Myometrial cell (primary cell): Measurements from ENCODE around the gene USP17L17. TPM values are rescaled to one million over a fixed set of nuclear protein-coding genes. Genes with fewer than 3 reads are reported as not detected.

Source experiments
- total RNA-seq: library from RNA; depleted of rRNA; stranded (reverse); fragments of >200 nt; gene quantifications from 2 replicates; pipeline ENCODE4 v1.2.3, GENCODE V29; 2015

Gene USP17L17, protein sequence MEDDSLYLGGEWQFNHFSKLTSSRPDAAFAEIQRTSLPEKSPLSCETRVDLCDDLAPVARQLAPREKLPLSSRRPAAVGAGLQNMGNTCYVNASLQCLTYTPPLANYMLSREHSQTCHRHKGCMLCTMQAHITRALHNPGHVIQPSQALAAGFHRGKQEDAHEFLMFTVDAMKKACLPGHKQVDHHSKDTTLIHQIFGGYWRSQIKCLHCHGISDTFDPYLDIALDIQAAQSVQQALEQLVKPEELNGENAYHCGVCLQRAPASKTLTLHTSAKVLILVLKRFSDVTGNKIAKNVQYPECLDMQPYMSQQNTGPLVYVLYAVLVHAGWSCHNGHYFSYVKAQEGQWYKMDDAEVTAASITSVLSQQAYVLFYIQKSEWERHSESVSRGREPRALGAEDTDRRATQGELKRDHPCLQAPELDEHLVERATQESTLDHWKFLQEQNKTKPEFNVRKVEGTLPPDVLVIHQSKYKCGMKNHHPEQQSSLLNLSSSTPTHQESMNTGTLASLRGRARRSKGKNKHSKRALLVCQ
- not detected in 2 replicates for total RNA-seq

DNA sequence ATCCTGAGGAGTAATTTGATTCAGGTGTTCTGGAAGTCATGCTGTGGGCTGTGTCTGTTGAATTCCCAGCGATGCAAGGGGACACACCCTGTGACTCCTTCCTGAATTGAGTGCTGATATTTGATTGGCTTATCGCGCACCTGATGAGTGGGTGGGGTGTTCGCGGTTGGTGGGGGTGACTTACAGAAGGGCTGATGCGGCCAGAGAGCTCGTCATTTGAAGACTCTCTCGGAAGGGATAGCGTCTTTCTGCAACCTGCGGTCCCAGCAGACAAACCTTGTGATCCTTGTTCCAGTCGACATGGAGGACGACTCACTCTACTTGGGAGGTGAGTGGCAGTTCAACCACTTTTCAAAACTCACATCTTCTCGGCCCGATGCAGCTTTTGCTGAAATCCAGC, at the start of gene USP17L17:
Gene USP17L17 (plus strand): TSS at position 301 of the 400 bp plus-strand sequence. CDS start 0 bp downstream, at position 301.

DNA sequence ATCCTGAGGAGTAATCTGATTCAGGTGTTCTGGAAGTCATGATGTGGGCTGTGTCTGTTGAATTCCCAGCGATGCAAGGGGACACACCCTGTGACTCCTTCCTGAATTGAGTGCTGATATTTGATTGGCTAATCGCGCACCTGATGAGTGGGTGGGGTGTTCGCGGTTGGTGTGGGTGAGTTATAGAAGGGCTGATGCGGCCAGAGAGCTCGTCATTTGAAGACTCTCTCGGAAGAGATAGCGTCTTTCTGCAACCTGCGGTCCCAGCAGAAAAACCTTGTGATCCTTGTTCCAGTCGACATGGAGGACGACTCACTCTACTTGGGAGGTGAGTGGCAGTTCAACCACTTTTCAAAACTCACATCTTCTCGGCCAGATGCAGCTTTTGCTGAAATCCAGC, 33.3 kb upstream of the USP17L17 start, which contains the start of gene USP17L10:
Gene USP17L10 (plus strand): TSS at position 301 of the 400 bp plus-strand sequence. CDS start 0 bp downstream, at position 301.

DNA sequence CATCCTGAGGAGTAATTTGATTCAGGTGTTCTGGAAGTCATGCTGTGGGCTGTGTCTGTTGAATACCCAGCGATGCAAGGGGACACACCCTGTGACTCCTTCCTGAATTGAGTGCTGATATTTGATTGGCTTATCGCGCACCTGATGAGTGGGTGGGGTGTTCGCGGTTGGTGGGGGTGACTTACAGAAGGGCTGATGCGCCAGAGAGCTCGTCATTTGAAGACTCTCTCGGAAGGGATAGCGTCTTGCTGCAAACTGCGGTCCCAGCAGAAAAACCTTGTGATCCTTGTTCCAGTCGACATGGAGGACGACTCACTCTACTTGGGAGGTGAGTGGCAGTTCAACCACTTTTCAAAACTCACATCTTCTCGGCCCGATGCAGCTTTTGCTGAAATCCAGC, 28.6 kb upstream of the USP17L17 start, which contains the start of gene USP17L11:
Gene USP17L11 (plus strand): TSS at position 301 of the 400 bp plus-strand sequence. CDS start 0 bp downstream, at position 301.

DNA sequence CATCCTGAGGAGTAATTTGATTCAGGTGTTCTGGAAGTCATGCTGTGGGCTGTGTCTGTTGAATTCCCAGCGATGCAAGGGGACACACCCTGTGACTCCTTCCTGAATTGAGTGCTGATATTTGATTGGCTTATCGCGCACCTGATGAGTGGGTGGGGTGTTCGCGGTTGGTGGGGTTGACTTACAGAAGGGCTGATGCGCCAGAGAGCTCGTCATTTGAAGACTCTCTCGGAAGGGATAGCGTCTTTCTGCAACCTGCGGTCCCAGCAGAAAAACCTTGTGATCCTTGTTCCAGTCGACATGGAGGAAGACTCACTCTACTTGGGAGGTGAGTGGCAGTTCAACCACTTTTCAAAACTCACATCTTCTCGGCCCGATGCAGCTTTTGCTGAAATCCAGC, 23.8 kb upstream of the USP17L17 start, which contains the start of gene USP17L12:
Gene USP17L12 (plus strand): TSS at position 301 of the 400 bp plus-strand sequence. CDS start 0 bp downstream, at position 301.

DNA sequence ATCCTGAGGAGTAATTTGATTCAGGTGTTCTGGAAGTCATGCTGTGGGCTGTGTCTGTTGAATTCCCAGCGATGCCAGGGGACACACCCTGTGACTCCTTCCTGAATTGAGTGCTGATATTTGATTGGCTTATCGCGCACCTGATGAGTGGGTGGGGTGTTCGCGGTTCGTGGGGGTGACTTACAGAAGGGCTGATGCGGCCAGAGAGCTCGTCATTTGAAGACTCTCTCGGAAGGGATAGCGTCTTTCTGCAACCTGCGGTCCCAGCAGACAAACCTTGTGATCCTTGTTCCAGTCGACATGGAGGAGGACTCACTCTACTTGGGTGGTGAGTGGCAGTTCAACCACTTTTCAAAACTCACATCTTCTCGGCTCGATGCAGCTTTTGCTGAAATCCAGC, 19.1 kb upstream of the USP17L17 start, which contains the start of gene USP17L13:
Gene USP17L13 (plus strand): TSS at position 301 of the 400 bp plus-strand sequence. CDS start 0 bp downstream, at position 301.

DNA sequence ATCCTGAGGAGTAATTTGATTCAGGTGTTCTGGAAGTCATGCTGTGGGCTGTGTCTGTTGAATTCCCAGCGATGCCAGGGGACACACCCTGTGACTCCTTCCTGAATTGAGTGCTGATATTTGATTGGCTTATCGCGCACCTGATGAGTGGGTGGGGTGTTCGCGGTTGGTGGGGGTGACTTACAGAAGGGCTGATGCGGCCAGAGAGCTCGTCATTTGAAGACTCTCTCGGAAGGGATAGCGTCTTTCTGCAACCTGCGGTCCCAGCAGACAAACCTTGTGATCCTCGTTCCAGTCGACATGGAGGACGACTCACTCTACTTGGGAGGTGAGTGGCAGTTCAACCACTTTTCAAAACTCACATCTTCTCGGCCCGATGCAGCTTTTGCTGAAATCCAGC, 9.6 kb upstream of the USP17L17 start, which contains the start of gene USP17L15:
Gene USP17L15 (plus strand): TSS at position 301 of the 400 bp plus-strand sequence. CDS start 0 bp downstream, at position 301.

DNA sequence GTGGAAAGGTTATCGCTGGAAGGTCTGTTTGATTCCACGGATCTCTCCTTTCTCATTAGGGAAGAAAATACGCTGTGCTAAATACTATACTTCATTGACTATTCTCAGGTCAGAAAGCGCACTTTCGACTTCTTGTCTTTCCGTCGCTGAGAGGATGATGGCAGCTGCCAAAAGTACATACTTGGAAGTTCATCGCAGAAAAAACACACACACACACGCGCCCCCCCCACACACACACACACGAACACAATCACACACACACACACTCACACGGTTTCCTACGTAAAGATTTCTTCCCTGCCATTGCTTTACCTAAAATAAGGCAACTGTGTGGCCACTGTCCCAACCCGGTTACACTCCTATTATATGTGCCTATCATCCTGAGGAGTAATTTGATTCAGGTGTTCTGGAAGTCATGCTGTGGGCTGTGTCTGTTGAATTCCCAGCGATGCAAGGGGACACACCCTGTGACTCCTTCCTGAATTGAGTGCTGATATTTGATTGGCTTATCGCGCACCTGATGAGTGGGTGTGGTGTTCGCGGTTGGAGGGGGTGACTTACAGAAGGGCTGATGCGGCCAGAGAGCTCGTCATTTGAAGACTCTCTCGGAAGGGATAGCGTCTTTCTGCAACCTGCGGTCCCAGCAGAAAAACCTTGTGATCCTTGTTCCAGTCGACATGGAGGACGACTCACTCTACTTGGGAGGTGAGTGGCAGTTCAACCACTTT, 4.4 kb downstream of the USP17L17 start, which contains the start of gene USP17L18:
Gene USP17L18 (plus strand): TSS at position 678 of the 728 bp plus-strand sequence. CDS start 0 bp downstream, at position 678.

DNA sequence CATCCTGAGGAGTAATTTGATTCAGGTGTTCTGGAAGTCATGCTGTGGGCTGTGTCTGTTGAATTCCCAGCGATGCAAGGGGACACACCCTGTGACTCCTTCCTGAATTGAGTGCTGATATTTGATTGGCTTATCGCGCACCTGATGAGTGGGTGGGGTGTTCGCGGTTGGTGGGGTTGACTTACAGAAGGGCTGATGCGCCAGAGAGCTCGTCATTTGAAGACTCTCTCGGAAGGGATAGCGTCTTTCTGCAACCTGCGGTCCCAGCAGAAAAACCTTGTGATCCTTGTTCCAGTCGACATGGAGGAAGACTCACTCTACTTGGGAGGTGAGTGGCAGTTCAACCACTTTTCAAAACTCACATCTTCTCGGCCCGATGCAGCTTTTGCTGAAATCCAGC, 9.4 kb downstream of the USP17L17 start, which contains the start of gene USP17L19:
Gene USP17L19 (plus strand): TSS at position 301 of the 400 bp plus-strand sequence. CDS start 0 bp downstream, at position 301.

DNA sequence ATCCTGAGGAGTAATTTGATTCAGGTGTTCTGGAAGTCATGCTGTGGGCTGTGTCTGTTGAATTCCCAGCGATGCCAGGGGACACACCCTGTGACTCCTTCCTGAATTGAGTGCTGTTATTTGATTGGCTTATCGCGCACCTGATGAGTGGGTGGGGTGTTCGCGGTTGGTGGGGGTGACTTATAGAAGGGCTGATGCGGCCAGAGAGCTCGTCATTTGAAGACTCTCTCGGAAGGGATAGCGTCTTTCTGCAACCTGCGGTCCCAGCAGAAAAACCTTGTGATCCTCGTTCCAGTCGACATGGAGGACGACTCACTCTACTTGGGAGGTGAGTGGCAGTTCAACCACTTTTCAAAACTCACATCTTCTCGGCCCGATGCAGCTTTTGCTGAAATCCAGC, 14.1 kb downstream of the USP17L17 start, which contains the start of gene USP17L20:
Gene USP17L20 (plus strand): TSS at position 301 of the 400 bp plus-strand sequence. CDS start 0 bp downstream, at position 301.

DNA sequence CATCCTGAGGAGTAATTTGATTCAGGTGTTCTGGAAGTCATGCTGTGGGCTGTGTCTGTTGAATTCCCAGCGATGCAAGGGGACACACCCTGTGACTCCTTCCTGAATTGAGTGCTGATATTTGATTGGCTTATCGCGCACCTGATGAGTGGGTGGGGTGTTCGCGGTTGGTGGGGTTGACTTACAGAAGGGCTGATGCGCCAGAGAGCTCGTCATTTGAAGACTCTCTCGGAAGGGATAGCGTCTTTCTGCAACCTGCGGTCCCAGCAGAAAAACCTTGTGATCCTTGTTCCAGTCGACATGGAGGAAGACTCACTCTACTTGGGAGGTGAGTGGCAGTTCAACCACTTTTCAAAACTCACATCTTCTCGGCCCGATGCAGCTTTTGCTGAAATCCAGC, 18.9 kb downstream of the USP17L17 start, which contains the start of gene USP17L21:
Gene USP17L21 (plus strand): TSS at position 301 of the 400 bp plus-strand sequence. CDS start 0 bp downstream, at position 301.

DNA sequence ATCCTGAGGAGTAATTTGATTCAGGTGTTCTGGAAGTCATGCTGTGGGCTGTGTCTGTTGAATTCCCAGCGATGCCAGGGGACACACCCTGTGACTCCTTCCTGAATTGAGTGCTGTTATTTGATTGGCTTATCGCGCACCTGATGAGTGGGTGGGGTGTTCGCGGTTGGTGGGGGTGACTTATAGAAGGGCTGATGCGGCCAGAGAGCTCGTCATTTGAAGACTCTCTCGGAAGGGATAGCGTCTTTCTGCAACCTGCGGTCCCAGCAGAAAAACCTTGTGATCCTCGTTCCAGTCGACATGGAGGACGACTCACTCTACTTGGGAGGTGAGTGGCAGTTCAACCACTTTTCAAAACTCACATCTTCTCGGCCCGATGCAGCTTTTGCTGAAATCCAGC, 23.6 kb downstream of the USP17L17 start, which contains the start of gene USP17L22:
Gene USP17L22 (plus strand): TSS at position 301 of the 400 bp plus-strand sequence. CDS start 0 bp downstream, at position 301.

Other genes with a start within 250 kb of the USP17L17 start
- not detected in 2 replicates for gene FAM90A26, start 73.5 kb upstream of the USP17L17 start, total RNA-seq
- gene USP17L10, start 33.2 kb upstream of the USP17L17 start, total RNA-seq = not detected in 2 replicates
- gene USP17L11, start 28.5 kb upstream of the USP17L17 start, total RNA-seq = not detected in 2 replicates
- gene USP17L12, start 23.7 kb upstream of the USP17L17 start, total RNA-seq = not detected in 2 replicates
- gene USP17L13, start 19.0 kb upstream of the USP17L17 start, total RNA-seq = not detected in 2 replicates
- not detected in 2 replicates for gene USP17L15, start 9.5 kb upstream of the USP17L17 start, total RNA-seq
- gene USP17L18, start 4.8 kb downstream of the USP17L17 start, total RNA-seq = not detected in 2 replicates
- not detected in 2 replicates for gene USP17L19, start 9.5 kb downstream of the USP17L17 start, total RNA-seq
- not detected in 2 replicates for gene USP17L20, start 14.2 kb downstream of the USP17L17 start, total RNA-seq
- not detected in 2 replicates for gene USP17L21, start 19.0 kb downstream of the USP17L17 start, total RNA-seq
- gene USP17L22, start 23.7 kb downstream of the USP17L17 start, total RNA-seq = not detected in 2 replicates
- not detected in 2 replicates for gene USP17L24, start 81.3 kb downstream of the USP17L17 start, total RNA-seq
- not detected in 2 replicates for gene USP17L25, start 86.0 kb downstream of the USP17L17 start, total RNA-seq
- gene USP17L26, start 90.8 kb downstream of the USP17L17 start, total RNA-seq = not detected in 2 replicates
- gene USP17L5, start 95.5 kb downstream of the USP17L17 start, total RNA-seq = not detected in 2 replicates
- not detected in 2 replicates for gene USP17L27, start 100.3 kb downstream of the USP17L17 start, total RNA-seq
- not detected in 2 replicates for gene USP17L28, start 105.0 kb downstream of the USP17L17 start, total RNA-seq
- not detected in 2 replicates for gene USP17L29, start 109.8 kb downstream of the USP17L17 start, total RNA-seq
- gene USP17L30, start 119.2 kb downstream of the USP17L17 start, total RNA-seq = not detected in 2 replicates
- not detected in 2 replicates for gene DEFB131A, start 200.5 kb downstream of the USP17L17 start, total RNA-seq